Stimulated activated CD8-positive, alpha-beta memory T cell treated with anti-CD3 and anti-CD28 coated beads, Interleukin-12 subunit alpha, Interleukin-12 subunit beta, amount 100 ng/mL, for 1 hour (primary cell): ENCODE data around the gene CREB5.

Experiments used
- DNase-seq: peaks from one replicate; pipeline ENCODE4 v3.0.0-alpha.2; 2020; ENCODE audit warnings: low read depth

The CREB5 gene

GRCh38 chr7:28856656-28857055 is 444.3 kb downstream of the CREB5 start:
- no peak for DNase-seq

- DNase-seq: no peak
Observed at GRCh38 chr7:28858206-28858605, 445.9 kb downstream of the CREB5 start.

GRCh38 chr7:28858895-28859294 is 446.6 kb downstream of the CREB5 start:
- DNase-seq: no peak

GRCh38 chr7:28861825-28862224 is 449.5 kb downstream of the CREB5 start:
- DNase-seq: no peak

GRCh38 chr7:28862595-28863272 is 450.4 kb downstream of the CREB5 start:
- DNase-seq: no peak

GRCh38 chr7:28865601-28866144 is 453.4 kb downstream of the CREB5 start:
- no peak for DNase-seq

GRCh38 chr7:28868712-28869111 is 456.4 kb downstream of the CREB5 start:
- no peak for DNase-seq

- DNase-seq: no peak
Observed at GRCh38 chr7:28871077-28871476, 458.8 kb downstream of the CREB5 start.

- DNase-seq: no peak
Observed at GRCh38 chr7:28871631-28872030, 459.3 kb downstream of the CREB5 start.

GRCh38 chr7:28872226-28872625 is 459.9 kb downstream of the CREB5 start:
- no peak for DNase-seq

GRCh38 chr7:28873365-28873764 is 461.0 kb downstream of the CREB5 start:
- DNase-seq: no peak

GRCh38 chr7:28874001-28874400 is 461.7 kb downstream of the CREB5 start:
- no peak for DNase-seq
